A549 (cell line): Measurements from ENCODE around the gene PYGB. TPM values are rescaled to one million over a fixed set of nuclear protein-coding genes. Genes with fewer than 3 reads are reported as not detected.

Experiments used
- ATAC-seq, 2 experiments: fragments of 200-7000 bp in 1 of 2; fragments of >200 bp in 1 of 2; cut with Nextera tagmentation in 1 of 2; cut with Tn5 transposase in 1 of 2; 3 replicates each; pipeline versions ENCODE4 v1.8.0 to v1.9.1; 2018 to 2020; ENCODE audit warnings: mild to moderate bottlenecking in 1 of 2, moderate library complexity in 1 of 2
- CTCF ChIA-PET: fragments of 300-600 bp; sonication (Branson Sonifier 250); formaldehyde crosslinking; extraction: SDS; loops from one replicate; lab custom pipeline; 2021; ENCODE audit warnings: antibody characterized with exemption, inconsistent platforms; lab: Yijun Ruan, JAX
- POLR2A ChIA-PET: fragments of 350-600 bp; formaldehyde crosslinking; extraction: SDS; loops from one replicate; lab custom pipeline; 2021; ENCODE audit warnings: antibody characterized with exemption, inconsistent platforms; lab: Yijun Ruan, JAX
- DNase-seq, 2 experiments: peaks; one replicate each; pipeline versions ENCODE4 v3.0.0 to v3.0.0-alpha.2; 2011 to 2016; ENCODE audit warnings: low read depth in 1 of 2, low spot score in 1 of 2
- FAIRE-seq: peaks from 2 replicates; lab custom pipeline; 2011; peaks lifted over from hg19 to GRCh38; lab: Jason Lieb, UNC
- H3K27ac ChIP-seq, 2 experiments: fragments of >200 bp; sonication (Bioruptor Twin); formaldehyde crosslinking; 3 replicates each; pipeline ENCODE4 v1.5.1; 2016 to 2017
- H3K4me1 ChIP-seq: fragments of >200 bp; sonication (Bioruptor Twin); formaldehyde crosslinking; 3 replicates; pipeline ENCODE4 v1.6.1; 2016
- H3K4me2 ChIP-seq: fragments of >200 bp; sonication (Bioruptor Twin); formaldehyde crosslinking; 3 replicates; pipeline ENCODE4 v1.6.1; 2016
- H3K4me3 ChIP-seq: fragments of >200 bp; sonication (Bioruptor Twin); formaldehyde crosslinking; 3 replicates; pipeline ENCODE4 v1.5.1; 2016
- H3K9me3 ChIP-seq: fragments of >200 bp; sonication (Bioruptor Twin); formaldehyde crosslinking; 3 replicates; pipeline ENCODE4 v1.6.1; 2016
- BHLHE40 ChIP-seq: IDR thresholded peaks from 2 replicates; pipeline ENCODE4 v1.6.1; 2012; ENCODE audit warnings: low read depth, low read length, inconsistent platforms
- CEBPB ChIP-seq, 2 experiments: fragments of >200 bp in 1 of 2; sonication (Bioruptor Twin) in 1 of 2; formaldehyde crosslinking in 1 of 2; IDR thresholded peaks; 2 replicates each; pipeline ENCODE4 v1.6.1; 2012 to 2016
- E2F6 ChIP-seq: IDR thresholded peaks from 2 replicates; pipeline ENCODE4 v1.6.1; 2012; ENCODE audit warnings: low read depth, borderline replicate concordance
- EP300 ChIP-seq, 2 experiments: fragments of >200 bp; sonication (Bioruptor Twin); formaldehyde crosslinking; IDR thresholded peaks; 2 replicates in 1 of 2; 3 replicates in 1 of 2; pipeline ENCODE4 v1.6.1; 2016 to 2017
- HMGXB4 ChIP-seq: fragments of 250-450 bp; sonication (Bioruptor Pico); IDR thresholded peaks from 2 replicates; pipeline ENCODE4 v1.5.0; 2021; ENCODE audit warnings: mild to moderate bottlenecking, moderate library complexity, borderline replicate concordance
- JUNB ChIP-seq: fragments of >200 bp; sonication (Bioruptor Twin); formaldehyde crosslinking; IDR thresholded peaks from 2 replicates; pipeline ENCODE4 v1.6.1; 2016
- KDM1A ChIP-seq: fragments of 200-600 bp; sonication (generic); IDR thresholded peaks from 2 replicates; pipeline ENCODE4 v1.6.1; 2016; ENCODE audit warnings: low read depth, mild to moderate bottlenecking
- MAFK ChIP-seq: fragments of 450-650 bp; IDR thresholded peaks from 2 replicates; pipeline ENCODE4 v1.6.1; 2014; ENCODE audit not compliant: partially characterized antibody
- MAZ ChIP-seq: fragments of 150-350 bp; IDR thresholded peaks from 2 replicates; pipeline ENCODE4 v1.6.1; 2014; ENCODE audit warnings: antibody characterized with exemption, low read depth, low read length, borderline replicate concordance
- PHF8 ChIP-seq: fragments of 200-600 bp; sonication (generic); IDR thresholded peaks from 2 replicates; pipeline ENCODE4 v1.6.1; 2016; ENCODE audit warnings: low read depth, mild to moderate bottlenecking, antibody characterized with exemption, moderate library complexity, borderline replicate concordance
- POLR2A ChIP-seq: IDR thresholded peaks from 2 replicates; pipeline ENCODE4 v1.6.1; 2012; ENCODE audit warnings: mild to moderate bottlenecking, low read length
- RCOR1 ChIP-seq: fragments of 150-350 bp; IDR thresholded peaks from 2 replicates; pipeline ENCODE4 v1.6.1; 2014; ENCODE audit warnings: antibody characterized with exemption, low read length, low read depth
- RFX5 ChIP-seq: fragments of 450-650 bp; IDR thresholded peaks from 2 replicates; pipeline ENCODE4 v1.7.1; 2014; ENCODE audit warnings: antibody characterized with exemption, mild to moderate bottlenecking, moderate library complexity
- SMC3 ChIP-seq: fragments of >200 bp; sonication (Bioruptor Twin); formaldehyde crosslinking; IDR thresholded peaks from 3 replicates; pipeline ENCODE4 v1.6.1; 2018; ENCODE audit warnings: inconsistent platforms
- SREBF2 ChIP-seq: fragments of 450-650 bp; IDR thresholded peaks from 2 replicates; pipeline ENCODE4 v1.6.1; 2014; ENCODE audit warnings: mild to moderate bottlenecking, moderate library complexity
- TFCP2L1 ChIP-seq: fragments of 250-450 bp; sonication (Bioruptor Pico); IDR thresholded peaks from 2 replicates; pipeline ENCODE4 v1.5.0; 2021; ENCODE audit warnings: mild to moderate bottlenecking
- TP53 ChIP-seq: fragments of 250-450 bp; sonication (Bioruptor Pico); IDR thresholded peaks from 2 replicates; pipeline ENCODE4 v1.5.0; 2021; ENCODE audit warnings: mild to moderate bottlenecking, moderate library complexity
- ZC3H11A ChIP-seq: fragments of 450-650 bp; IDR thresholded peaks from 2 replicates; pipeline ENCODE4 v1.6.1; 2014; ENCODE audit warnings: antibody characterized with exemption, mild to moderate bottlenecking
- ZFP36 ChIP-seq: fragments of 450-650 bp; IDR thresholded peaks from 2 replicates; pipeline ENCODE4 v1.6.1; 2014; ENCODE audit warnings: borderline replicate concordance; ENCODE audit not compliant: partially characterized antibody
- ZSCAN20 ChIP-seq: fragments of 250-450 bp; sonication (Bioruptor Pico); IDR thresholded peaks from 2 replicates; pipeline ENCODE4 v1.8.0; 2022; ENCODE audit warnings: mild to moderate bottlenecking, moderate library complexity
- WGBS: methylation state at CpG from one replicate; pipeline ENCODE4 v1.1.6; 2017; ENCODE audit errors: missing lambda C conversion rate; 5-methylcytosine and 5-hydroxymethylcytosine counted together
- polyA plus RNA-seq, 4 experiments: library from polyadenylated mRNA; depleted of rRNA in 3 of 4; stranded (reverse); fragments of >200 nt; fragmentation: RNase III in 1 of 4; extraction: RNeasy Plus Mini Kit Qiagen cat#74134 plus additional on column Dnase treatment in 1 of 4; gene quantifications; 2 replicates in 3 of 4; 3 replicates in 1 of 4; pipeline ENCODE4 v1.2.3, GENCODE V29; 2011 to 2017
- TF ChIP-seq, protein P1 (sequence below): fragments of >200 bp; sonication (Bioruptor Twin); formaldehyde crosslinking; IDR thresholded peaks from 3 replicates; pipeline ENCODE4 v1.5.1; 2016
- TF ChIP-seq, protein P2 (sequence below): IDR thresholded peaks from 2 replicates; pipeline ENCODE4 v1.6.1; 2012
- TF ChIP-seq, protein P3 (sequence below): IDR thresholded peaks from 2 replicates; pipeline ENCODE4 v1.6.1; 2012

Gene PYGB
- polyA plus RNA-seq, 2 of the 4 experiments (the other 2 are of a cell fraction), result 93.2 to 100 TPM

DNA sequence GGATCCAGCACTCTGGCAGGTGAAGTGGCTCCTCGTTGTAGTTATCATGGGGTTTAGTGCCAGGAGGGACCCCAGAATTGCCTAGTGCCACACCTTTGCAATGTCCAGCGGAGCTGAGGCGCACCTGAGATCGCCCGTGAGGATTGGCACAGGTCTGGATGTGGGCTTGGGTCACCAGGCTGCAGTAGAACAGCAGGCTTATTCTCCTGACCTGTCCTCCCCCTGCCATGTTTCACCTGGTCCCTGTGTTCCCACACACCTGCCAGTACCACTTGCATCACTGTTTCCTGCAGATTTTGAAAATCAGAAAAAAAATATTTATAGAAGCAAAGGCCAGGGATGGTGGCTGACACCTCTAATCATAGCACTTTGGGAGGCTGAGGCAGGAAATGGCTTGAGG, 35.6 kb upstream of the PYGB start:
- ChIA-PET CTCF (interaction anchor here (2.2 kb wide), 1 partner anchor 8 kb away, joined by 8 read pairs; no protein-coding TSS in a partner anchor), POLR2A (no interaction called here)
- DNase-seq (no peak), ATAC-seq (no peak), FAIRE-seq (no peak)
- Histone ChIP-seq H3K4me1 (peaks cover 15% of the 10 kb centered on the region), H3K9me3 (no peaks in the 10 kb centered on the region), H3K27ac (no peak overlapping the region), H3K4me3 (no peak overlapping the region), H3K4me2 (no peak overlapping the region)
- TF ChIP-seq POLR2A, result no peak
- TF ChIP-seq BHLHE40, result no peak
- TF ChIP-seq, protein P1, sequence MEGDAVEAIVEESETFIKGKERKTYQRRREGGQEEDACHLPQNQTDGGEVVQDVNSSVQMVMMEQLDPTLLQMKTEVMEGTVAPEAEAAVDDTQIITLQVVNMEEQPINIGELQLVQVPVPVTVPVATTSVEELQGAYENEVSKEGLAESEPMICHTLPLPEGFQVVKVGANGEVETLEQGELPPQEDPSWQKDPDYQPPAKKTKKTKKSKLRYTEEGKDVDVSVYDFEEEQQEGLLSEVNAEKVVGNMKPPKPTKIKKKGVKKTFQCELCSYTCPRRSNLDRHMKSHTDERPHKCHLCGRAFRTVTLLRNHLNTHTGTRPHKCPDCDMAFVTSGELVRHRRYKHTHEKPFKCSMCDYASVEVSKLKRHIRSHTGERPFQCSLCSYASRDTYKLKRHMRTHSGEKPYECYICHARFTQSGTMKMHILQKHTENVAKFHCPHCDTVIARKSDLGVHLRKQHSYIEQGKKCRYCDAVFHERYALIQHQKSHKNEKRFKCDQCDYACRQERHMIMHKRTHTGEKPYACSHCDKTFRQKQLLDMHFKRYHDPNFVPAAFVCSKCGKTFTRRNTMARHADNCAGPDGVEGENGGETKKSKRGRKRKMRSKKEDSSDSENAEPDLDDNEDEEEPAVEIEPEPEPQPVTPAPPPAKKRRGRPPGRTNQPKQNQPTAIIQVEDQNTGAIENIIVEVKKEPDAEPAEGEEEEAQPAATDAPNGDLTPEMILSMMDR, result no peak
- no peak for TF ChIP-seq SREBF2
- TF ChIP-seq TP53 (CRISPR knock-in tag), result no peak
- TF ChIP-seq E2F6, result no peak
- TF ChIP-seq, protein P2, sequence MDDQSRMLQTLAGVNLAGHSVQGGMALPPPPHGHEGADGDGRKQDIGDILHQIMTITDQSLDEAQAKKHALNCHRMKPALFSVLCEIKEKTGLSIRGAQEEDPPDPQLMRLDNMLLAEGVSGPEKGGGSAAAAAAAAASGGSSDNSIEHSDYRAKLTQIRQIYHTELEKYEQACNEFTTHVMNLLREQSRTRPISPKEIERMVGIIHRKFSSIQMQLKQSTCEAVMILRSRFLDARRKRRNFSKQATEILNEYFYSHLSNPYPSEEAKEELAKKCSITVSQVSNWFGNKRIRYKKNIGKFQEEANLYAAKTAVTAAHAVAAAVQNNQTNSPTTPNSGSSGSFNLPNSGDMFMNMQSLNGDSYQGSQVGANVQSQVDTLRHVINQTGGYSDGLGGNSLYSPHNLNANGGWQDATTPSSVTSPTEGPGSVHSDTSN, result no peak
- no peak for TF ChIP-seq MAFK
- TF ChIP-seq TFCP2L1 (CRISPR knock-in tag), result no peak
- no peak for TF ChIP-seq EP300 (IDR thresholded peaks at IDR 0.05)
- TF ChIP-seq ZC3H11A, result no peak
- TF ChIP-seq HMGXB4, result no peak
- no peak for TF ChIP-seq CEBPB (IDR thresholded peaks at IDR 0.05)
- no peak for TF ChIP-seq PHF8
- TF ChIP-seq RCOR1, result no peak
- no peak for TF ChIP-seq ZSCAN20 (CRISPR knock-in tag)
- no peak for TF ChIP-seq MAZ
- no peak for TF ChIP-seq RFX5
- no peak for TF ChIP-seq KDM1A
- no peak for TF ChIP-seq ZFP36
- WGBS, result 75% methylated on average over 5 of the region's 5 CpGs

DNA sequence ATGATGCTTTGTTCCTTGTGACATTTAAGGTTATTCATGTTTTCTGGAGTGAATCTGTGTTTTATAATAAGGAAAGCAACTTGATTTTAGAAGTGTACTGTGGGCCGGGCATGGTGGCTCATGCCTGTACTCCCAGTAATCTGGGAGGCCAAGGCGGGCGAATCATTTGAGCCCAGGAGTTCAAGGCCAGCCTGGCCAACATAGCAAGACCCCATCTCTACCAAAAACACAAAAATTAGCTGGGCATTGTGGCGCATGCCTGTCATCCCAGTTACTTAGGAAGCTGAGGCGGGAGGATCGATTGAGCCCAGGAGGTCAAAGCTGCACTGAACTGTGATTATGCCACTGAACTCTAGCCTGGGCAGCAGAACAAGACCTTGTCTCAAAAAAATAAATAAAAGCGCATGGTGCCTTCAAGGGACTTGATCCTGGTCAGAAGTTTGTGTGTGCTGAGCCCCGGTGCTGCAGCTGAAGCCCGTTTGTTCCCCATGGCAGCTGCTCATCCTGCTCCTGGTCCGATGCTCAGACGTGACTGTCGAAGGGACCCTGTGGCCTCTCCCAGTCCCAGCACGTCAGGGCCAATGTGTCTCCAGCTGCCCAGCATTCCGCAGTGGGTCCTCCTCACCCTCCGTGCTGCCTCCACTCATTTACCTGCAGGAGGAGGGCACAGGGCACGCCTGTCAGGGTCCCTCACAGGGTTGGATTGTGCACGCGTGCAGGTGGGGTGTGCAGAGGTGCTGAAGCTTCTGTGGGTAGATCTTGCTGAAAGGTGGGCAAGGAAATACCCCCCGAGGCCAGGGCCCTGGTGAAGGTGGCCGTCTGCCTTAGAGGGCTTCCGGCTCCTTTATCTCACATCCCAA, 34.1 kb upstream of the PYGB start:
- ChIA-PET POLR2A (no interaction called here), CTCF (interaction anchor here (0.9 to 1.6 kb wide), 4 partner anchors 10 to 35 kb away, joined by 3 to 7 read pairs (median 4); no protein-coding TSS in a partner anchor)
- TF ChIP-seq PHF8 (no peak), SMC3 (no peak), MAZ (no peak), JUNB (no peak)
- TF ChIP-seq, protein P3, sequence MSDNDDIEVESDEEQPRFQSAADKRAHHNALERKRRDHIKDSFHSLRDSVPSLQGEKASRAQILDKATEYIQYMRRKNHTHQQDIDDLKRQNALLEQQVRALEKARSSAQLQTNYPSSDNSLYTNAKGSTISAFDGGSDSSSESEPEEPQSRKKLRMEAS, result no peak
- no peaks in the 10 kb centered on the region for H3K4me1 ChIP-seq
- no peaks in the 10 kb centered on the region for H3K9me3 ChIP-seq
- WGBS, result 88% methylated on average over 20 of the region's 21 CpGs
- H3K27ac ChIP-seq, result no peak overlapping the region
- H3K4me2 ChIP-seq, result no peak overlapping the region
- no peak overlapping the region for H3K4me3 ChIP-seq
- FAIRE-seq (no peak), ATAC-seq (no peak), DNase-seq (no peak)
